NCI-H187 (cell line): ENCODE measurements around the gene PDK3.

ENCODE experiments used
- DNase-seq, 2 experiments: peaks; one replicate each; lab custom pipeline; 2025; lab: John Stamatoyannopoulos, UW

PDK3 gene

GRCh38 chrX:24553011-24553410 is 87.9 kb downstream of the PDK3 start:
- DNase-seq = no peak

- no peak for DNase-seq
Measured at GRCh38 chrX:24561121-24561520, 96.0 kb downstream of the PDK3 start.

- no peak for DNase-seq
Measured at GRCh38 chrX:24563291-24564010, 98.4 kb downstream of the PDK3 start.

- no peak for DNase-seq
Measured at GRCh38 chrX:24566240-24566639, 101.2 kb downstream of the PDK3 start.

- DNase-seq = no peak
Measured at GRCh38 chrX:24567169-24567568, 102.1 kb downstream of the PDK3 start.

- DNase-seq = no peak
Measured at GRCh38 chrX:24574743-24575142, 109.7 kb downstream of the PDK3 start.

GRCh38 chrX:24575496-24575895 is 110.4 kb downstream of the PDK3 start:
- no peak for DNase-seq

- no peak for DNase-seq
Measured at GRCh38 chrX:24577091-24577490, 112.0 kb downstream of the PDK3 start.
